Peyer's patch (tissue), 4 donors: ENCODE data around the gene G6PC3. TPM values are rescaled to one million over a fixed set of nuclear protein-coding genes. Genes with fewer than 3 reads are reported as not detected.
"Not testable (repeated sequence)": the region's sequence is repeated elsewhere in the genome, so short reads cannot be mapped to it uniquely, and the experiment has no call there.

Source experiments
- DNase-seq, 3 donors: peaks; one replicate each; pipeline ENCODE4 v3.0.0-alpha.2; 2017 to 2019
- H3K27ac ChIP-seq, 4 donors: fragments of 200-600 bp; sonication (generic); one replicate each; pipeline ENCODE4 v1.5.1; 2016 to 2019
- H3K27me3 ChIP-seq, 2 donors: fragments of 200-600 bp; sonication (generic); one replicate each; pipeline ENCODE4 v1.5.1; 2019
- H3K36me3 ChIP-seq, 3 donors: fragments of 200-600 bp; sonication (generic); one replicate each; pipeline ENCODE4 v1.5.1; 2016 to 2019
- H3K4me1 ChIP-seq, 4 donors: fragments of 200-600 bp; sonication (generic); one replicate each; pipeline ENCODE4 v1.5.1; 2016 to 2019
- H3K4me3 ChIP-seq, 4 donors: fragments of 200-600 bp; sonication (generic); 1 replicate in 3 of 4; 2 replicates in 1 of 4; pipeline ENCODE4 v1.5.1; 2016 to 2019; ENCODE audit warnings: mild to moderate bottlenecking in 1 of 4
- H3K9me3 ChIP-seq, 4 donors: fragments of 200-600 bp; sonication (generic); one replicate each; pipeline ENCODE4 v1.5.1; 2016 to 2019; ENCODE audit warnings: mild to moderate bottlenecking in 1 of 4
- POLR2A ChIP-seq, 2 donors: fragments of 450-650 bp; IDR thresholded peaks; one replicate each; pipeline ENCODE4 v1.5.1; 2017; ENCODE audit warnings: antibody characterized with exemption in 2 of 2, mild to moderate bottlenecking in 2 of 2, moderate library complexity in 2 of 2
- total RNA-seq, 4 donors: library from RNA; depleted of rRNA; stranded (reverse); fragments of >200 nt; gene quantifications; one replicate each; pipeline ENCODE4 v1.1.0, GENCODE V29; 2016
- TF ChIP-seq, protein P1 (sequence below), 6 experiments: fragments of 450-650 bp in 4 of 6; fragments of 200-600 bp in 2 of 6; sonication (generic) in 1 of 6; IDR thresholded peaks; one replicate each; pipeline ENCODE4 v1.5.1; 2017 to 2019; ENCODE audit warnings: antibody characterized with exemption in 6 of 6, mild to moderate bottlenecking in 3 of 6, moderate library complexity in 1 of 6

The G6PC3 gene
- total RNA-seq, 4 donors from 2014 or later, result 8.3 to 48.9 (median 33.8) TPM

DNA sequence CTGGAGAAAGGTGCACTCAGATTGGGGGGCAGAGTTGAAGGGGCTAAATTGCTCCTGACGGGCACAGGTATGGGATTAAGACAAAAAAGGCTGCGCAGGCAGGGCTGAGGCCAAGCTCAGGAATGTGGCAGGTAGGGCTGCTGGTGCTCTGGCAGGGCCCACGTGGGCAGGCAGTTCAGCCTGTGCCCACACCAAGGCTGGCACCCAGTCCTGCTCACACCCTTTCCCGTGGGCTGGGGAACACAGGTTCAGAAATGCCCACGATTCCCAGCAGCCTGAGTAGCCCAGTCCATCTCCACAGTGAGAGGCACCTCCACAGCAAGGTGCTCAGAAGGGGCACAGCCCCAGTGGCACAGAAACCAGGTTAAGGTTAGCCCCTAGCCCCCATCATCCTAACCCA is 48.5 kb downstream of the G6PC3 start:
- TF ChIP-seq, protein P1, sequence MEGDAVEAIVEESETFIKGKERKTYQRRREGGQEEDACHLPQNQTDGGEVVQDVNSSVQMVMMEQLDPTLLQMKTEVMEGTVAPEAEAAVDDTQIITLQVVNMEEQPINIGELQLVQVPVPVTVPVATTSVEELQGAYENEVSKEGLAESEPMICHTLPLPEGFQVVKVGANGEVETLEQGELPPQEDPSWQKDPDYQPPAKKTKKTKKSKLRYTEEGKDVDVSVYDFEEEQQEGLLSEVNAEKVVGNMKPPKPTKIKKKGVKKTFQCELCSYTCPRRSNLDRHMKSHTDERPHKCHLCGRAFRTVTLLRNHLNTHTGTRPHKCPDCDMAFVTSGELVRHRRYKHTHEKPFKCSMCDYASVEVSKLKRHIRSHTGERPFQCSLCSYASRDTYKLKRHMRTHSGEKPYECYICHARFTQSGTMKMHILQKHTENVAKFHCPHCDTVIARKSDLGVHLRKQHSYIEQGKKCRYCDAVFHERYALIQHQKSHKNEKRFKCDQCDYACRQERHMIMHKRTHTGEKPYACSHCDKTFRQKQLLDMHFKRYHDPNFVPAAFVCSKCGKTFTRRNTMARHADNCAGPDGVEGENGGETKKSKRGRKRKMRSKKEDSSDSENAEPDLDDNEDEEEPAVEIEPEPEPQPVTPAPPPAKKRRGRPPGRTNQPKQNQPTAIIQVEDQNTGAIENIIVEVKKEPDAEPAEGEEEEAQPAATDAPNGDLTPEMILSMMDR (IDR thresholded peaks at IDR 0.05), result no peak
- no peak for TF ChIP-seq POLR2A (IDR thresholded peaks at IDR 0.05)
- no peak overlapping the region for H3K4me3 ChIP-seq
- H3K27ac ChIP-seq, result no peak overlapping the region
- peaks cover 0 to 20% (median 0%) of the 10 kb centered on the region in 3 donors for H3K36me3 ChIP-seq
- no peaks in the 10 kb centered on the region for H3K27me3 ChIP-seq
- H3K4me1 ChIP-seq, result peaks cover 0 to 36% (median 6%) of the 10 kb centered on the region in 4 donors
- H3K9me3 ChIP-seq, result no peaks in the 10 kb centered on the region
- no peak for DNase-seq

DNA sequence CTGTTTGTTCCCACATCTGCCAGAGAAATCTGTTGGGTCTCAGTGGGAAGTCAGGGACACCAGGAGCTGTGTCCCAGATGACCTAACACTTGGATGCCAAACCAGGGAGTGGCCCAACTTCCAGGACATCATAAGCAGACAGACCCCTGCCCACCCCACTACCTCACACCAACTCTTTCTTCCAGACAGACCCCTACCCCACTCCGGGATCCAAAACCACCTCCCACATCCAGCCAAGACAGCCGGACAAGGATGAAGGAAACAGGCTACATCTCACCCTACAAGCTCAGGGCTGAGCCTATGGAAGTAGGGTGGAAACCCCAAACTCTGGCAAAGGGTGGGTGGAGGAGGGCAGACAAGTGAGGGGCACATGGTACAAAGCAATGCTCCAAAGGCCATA is 49.3 kb downstream of the G6PC3 start:
- H3K27me3 ChIP-seq, result no peaks in the 10 kb centered on the region
- no peaks in the 10 kb centered on the region for H3K9me3 ChIP-seq
- H3K4me1 ChIP-seq, result peaks cover 0 to 43% (median 8%) of the 10 kb centered on the region in 4 donors
- TF ChIP-seq, protein P1 (IDR thresholded peaks at IDR 0.05), result no peak
- no peak for TF ChIP-seq POLR2A (IDR thresholded peaks at IDR 0.05)
- peaks cover 0 to 16% (median 0%) of the 10 kb centered on the region in 3 donors for H3K36me3 ChIP-seq
- no peak overlapping the region for H3K4me3 ChIP-seq
- no peak for DNase-seq
- H3K27ac ChIP-seq, result no peak overlapping the region

DNA sequence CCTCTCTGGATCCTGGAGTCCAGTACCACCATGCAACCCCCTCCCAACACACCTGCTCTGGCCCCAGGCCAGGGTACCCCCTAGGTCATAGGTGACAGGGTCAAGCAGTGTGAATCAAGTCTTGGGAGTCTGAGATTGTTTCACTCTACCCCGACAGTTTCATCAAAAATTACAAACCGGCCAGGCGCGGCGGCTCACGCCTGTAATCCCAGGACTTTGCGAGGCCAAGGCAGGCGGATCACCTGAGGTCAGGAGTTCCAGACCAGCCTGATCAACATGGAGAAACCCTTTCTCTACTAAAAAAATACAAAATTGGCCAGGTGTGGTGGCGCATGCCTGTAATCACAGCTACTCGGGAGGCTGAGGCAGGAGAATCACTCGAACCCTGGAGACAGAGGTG is 49.7 kb downstream of the G6PC3 start:
- Histone ChIP-seq H3K4me1 (peaks cover 0 to 43% (median 8%) of the 10 kb centered on the region in 4 donors), H3K36me3 (peaks cover 0 to 16% (median 0%) of the 10 kb centered on the region in 3 donors)
- H3K27me3 ChIP-seq, H3K4me3 ChIP-seq, H3K27ac ChIP-seq, DNase-seq, H3K9me3 ChIP-seq: not testable (repeated sequence)

DNA sequence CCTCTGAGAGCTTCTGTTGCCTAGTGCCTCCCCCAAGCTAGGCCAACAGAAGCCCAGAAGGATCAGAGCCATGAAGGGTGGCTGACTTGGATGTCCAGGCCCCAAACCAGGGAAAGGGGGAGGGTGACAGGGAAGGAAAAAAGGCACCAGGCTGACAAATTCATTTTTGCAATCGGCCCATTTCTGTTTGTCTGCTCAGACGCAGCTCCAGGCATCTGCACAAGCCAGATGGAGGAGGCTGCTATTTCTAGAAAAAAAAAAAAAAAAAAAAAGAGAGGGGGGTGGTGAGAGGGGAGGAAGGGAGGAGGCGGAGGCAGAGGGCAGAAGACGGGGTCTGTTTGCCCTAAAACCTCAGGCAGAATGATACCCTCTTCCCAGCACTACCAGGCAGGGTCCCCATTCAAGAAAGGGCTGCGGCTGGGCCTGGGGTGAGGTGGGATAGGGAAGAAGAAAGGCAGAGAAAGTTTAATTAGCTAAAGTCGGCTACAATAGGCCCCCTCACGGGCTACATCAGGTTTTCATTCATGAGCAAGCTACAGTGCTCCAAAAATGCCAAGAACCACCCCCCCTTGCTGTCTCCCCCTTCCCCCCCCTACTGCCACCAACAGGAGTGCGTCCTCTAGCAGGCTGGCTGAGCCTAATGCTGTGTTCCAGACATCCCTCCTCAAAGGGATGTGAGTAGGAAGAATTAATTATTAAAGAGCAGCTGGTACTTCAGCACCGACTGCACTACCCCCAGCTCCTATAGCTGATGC is 50.5 kb downstream of the G6PC3 start:
- H3K4me1 ChIP-seq, result peaks cover 0 to 43% (median 8%) of the 10 kb centered on the region in 4 donors

DNA sequence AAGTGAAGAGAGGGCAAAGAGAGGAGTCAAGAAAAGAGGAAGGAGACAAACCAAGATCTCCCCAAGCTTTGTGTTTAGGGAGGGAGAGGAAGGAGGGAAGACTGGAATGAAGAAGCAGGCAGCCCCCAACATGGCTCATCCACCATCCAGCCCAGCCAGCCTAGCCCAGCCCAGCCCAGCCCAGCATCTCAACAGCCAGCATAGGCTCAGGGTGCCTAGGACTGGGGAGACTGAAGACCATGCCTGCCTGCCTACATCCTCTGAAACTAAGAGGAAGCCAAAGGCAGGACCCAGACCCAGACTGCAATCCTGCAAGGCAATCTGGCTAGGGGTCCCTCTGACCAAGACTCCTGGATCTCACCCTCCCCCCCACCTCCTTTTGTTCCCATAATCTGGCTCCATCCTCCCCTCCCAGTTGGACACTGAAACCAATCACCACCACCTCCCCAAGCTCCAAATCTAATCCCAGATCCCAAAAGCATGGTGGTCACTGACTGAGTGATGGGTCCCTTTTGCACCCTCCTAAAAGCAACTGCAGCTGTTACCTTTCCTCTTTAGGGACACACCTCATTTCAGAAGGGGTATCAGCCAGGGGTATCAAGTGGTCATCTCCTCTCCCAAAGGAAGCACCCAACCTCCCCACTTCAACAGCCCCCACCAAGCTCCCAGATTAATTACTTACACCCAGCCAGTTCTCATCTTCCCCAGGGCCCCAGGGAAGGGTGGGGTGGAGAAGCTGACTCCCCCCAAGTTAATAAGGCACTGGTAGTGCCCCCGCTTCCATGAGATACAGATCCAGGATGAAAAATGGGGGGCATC is 51.7 kb downstream of the G6PC3 start:
- Histone ChIP-seq H3K4me3 (peak overlapping the region; percentile 85 to 99 (median 96)), H3K27ac (peak overlapping the region in 3 of 4 donors; percentile 91 to 98 (median 92)), H3K36me3 (peaks cover 0 to 3% (median 0%) of the 10 kb centered on the region in 3 donors), H3K4me1 (peaks cover 0 to 43% (median 8%) of the 10 kb centered on the region in 4 donors), H3K27me3 (no peaks in the 10 kb centered on the region), H3K9me3 (no peaks in the 10 kb centered on the region)
- TF ChIP-seq, protein P1 (IDR thresholded peaks at IDR 0.05), result no peak
- TF ChIP-seq POLR2A (IDR thresholded peaks at IDR 0.05), result no peak
- DNase-seq, result no peak

More for the DNA sequence above, 50.5 kb downstream of the G6PC3 start:
- no peaks in the 10 kb centered on the region for H3K9me3 ChIP-seq
- no peak for DNase-seq
- H3K27ac ChIP-seq, result no peak overlapping the region
- TF ChIP-seq, protein P1 (IDR thresholded peaks at IDR 0.05), result no peak
- no peak for TF ChIP-seq POLR2A (IDR thresholded peaks at IDR 0.05)
- no peaks in the 10 kb centered on the region for H3K27me3 ChIP-seq
- H3K4me3 ChIP-seq, result peak overlapping the region in 1 of 4 donors; percentile 85
- peaks cover 0 to 15% (median 0%) of the 10 kb centered on the region in 3 donors for H3K36me3 ChIP-seq
